ENCODE data around the gene STING1.

DNA sequence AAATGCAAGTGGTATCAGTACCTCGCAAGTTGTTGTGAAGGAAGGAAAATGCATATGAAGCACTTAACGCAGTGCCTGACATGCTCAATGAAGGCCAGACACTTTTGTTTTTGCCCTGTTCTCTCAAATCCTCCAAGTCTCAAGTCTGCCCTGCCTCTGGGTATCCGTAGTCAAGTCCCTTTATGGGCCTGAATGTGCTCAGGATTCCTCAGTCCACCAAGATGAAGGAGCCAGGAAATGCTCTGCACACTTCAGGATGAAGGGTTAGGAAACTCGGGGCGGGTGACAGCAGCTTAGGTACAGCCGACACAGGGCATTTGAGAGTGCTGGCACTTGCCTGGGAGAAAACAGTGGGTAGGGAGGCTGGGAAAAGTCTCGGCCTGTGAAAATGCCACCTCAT, 21.4 kb downstream of the STING1 start:
- TF ChIP-seq, protein P1, sequence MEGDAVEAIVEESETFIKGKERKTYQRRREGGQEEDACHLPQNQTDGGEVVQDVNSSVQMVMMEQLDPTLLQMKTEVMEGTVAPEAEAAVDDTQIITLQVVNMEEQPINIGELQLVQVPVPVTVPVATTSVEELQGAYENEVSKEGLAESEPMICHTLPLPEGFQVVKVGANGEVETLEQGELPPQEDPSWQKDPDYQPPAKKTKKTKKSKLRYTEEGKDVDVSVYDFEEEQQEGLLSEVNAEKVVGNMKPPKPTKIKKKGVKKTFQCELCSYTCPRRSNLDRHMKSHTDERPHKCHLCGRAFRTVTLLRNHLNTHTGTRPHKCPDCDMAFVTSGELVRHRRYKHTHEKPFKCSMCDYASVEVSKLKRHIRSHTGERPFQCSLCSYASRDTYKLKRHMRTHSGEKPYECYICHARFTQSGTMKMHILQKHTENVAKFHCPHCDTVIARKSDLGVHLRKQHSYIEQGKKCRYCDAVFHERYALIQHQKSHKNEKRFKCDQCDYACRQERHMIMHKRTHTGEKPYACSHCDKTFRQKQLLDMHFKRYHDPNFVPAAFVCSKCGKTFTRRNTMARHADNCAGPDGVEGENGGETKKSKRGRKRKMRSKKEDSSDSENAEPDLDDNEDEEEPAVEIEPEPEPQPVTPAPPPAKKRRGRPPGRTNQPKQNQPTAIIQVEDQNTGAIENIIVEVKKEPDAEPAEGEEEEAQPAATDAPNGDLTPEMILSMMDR (IDR thresholded peaks at IDR 0.05) = no peak
- TF ChIP-seq POLR2A (IDR thresholded peaks at IDR 0.05) = no peak

Measured in testis (tissue), 2 donors.